GM12878 (cell line): ENCODE data around the gene CHERP. TPM values are rescaled to one million over a fixed set of nuclear protein-coding genes. Genes with fewer than 3 reads are reported as not detected.

Source experiments
- ATAC-seq: fragments of 200-7000 bp; cut with Tn5 transposase; 3 replicates; pipeline ENCODE4 v1.9.1; 2020; ENCODE audit warnings: mild to moderate bottlenecking, moderate library complexity
- BruUV-seq: library from RNA; stranded (reverse); fragments of 400-500 nt; replicated peaks from 2 replicates; lab custom pipeline; 2021; lab: Mats Ljungman, UMichigan
- CTCF ChIA-PET: fragments of 300-600 bp; sonication (Branson Sonifier 250); formaldehyde crosslinking; extraction: SDS; loops from one replicate; lab custom pipeline; 2021; ENCODE audit warnings: inconsistent platforms; lab: Yijun Ruan, JAX
- POLR2A ChIA-PET: fragments of 350-600 bp; formaldehyde crosslinking; extraction: SDS; loops from one replicate; lab custom pipeline; 2021; ENCODE audit warnings: inconsistent platforms; lab: Charles Lee
- RAD21 ChIA-PET: fragments of 300-600 bp; sonication (Branson Sonifier 250); formaldehyde crosslinking; loops from one replicate; lab custom pipeline; 2023; ENCODE audit warnings: antibody characterized with exemption; ENCODE audit not compliant: unreplicated experiment; lab: Charles Lee
- SMC1A ChIA-PET: fragments of 300-600 bp; sonication (Branson Sonifier 250); formaldehyde crosslinking; loops from one replicate; lab custom pipeline; 2023; ENCODE audit not compliant: unreplicated experiment, uncharacterized antibody; lab: Charles Lee
- DNase-seq: peaks from one replicate; pipeline ENCODE4 v3.0.0-alpha.2; 2011; ENCODE audit warnings: low read depth, low spot score
- FAIRE-seq: peaks from 3 replicates; lab custom pipeline; 2011; peaks lifted over from hg19 to GRCh38; lab: Jason Lieb, UNC
- H2AFZ ChIP-seq: 2 replicates; pipeline ENCODE4 v1.6.0; 2011; ENCODE audit warnings: low read depth, low read length, control low read depth; ENCODE audit not compliant: control insufficient read depth
- H3K27ac ChIP-seq: 2 replicates; pipeline ENCODE4 v1.5.1; 2011; ENCODE audit warnings: control low read depth; ENCODE audit not compliant: control insufficient read depth, insufficient read depth
- H3K27me3 ChIP-seq, 2 experiments: replicated peaks in 1 of 2; 2 replicates each; pipeline versions ENCODE4 v1.6.0 to v1.6.1; 2011; ENCODE audit warnings: low read length in 1 of 2; ENCODE audit not compliant: control insufficient read depth in 2 of 2, insufficient read depth in 2 of 2
- H3K36me3 ChIP-seq, 2 experiments: 2 replicates each; pipeline ENCODE4 v1.5.1; 2011; ENCODE audit warnings: low read length in 1 of 2; ENCODE audit not compliant: control insufficient read depth in 2 of 2, insufficient read depth in 2 of 2
- H3K4me1 ChIP-seq: 2 replicates; pipeline ENCODE4 v1.6.1; 2011; ENCODE audit warnings: mild to moderate bottlenecking, low read length, moderate library complexity, mixed read lengths; ENCODE audit not compliant: control insufficient read depth, insufficient read depth
- H3K4me2 ChIP-seq: 2 replicates; pipeline ENCODE4 v1.6.0; 2011; ENCODE audit warnings: control low read depth; ENCODE audit not compliant: control insufficient read depth, insufficient read depth
- H3K4me3 ChIP-seq: fragments of 200-600 bp; sonication (generic); 2 replicates; pipeline ENCODE4 v1.5.1; 2016
- H3K79me2 ChIP-seq: 2 replicates; pipeline ENCODE4 v1.6.0; 2011; ENCODE audit warnings: low read length; ENCODE audit not compliant: control insufficient read depth, insufficient read depth
- H3K9ac ChIP-seq: 2 replicates; pipeline ENCODE4 v1.8.0; 2011; ENCODE audit warnings: low read length, control low read depth, mixed read lengths; ENCODE audit not compliant: control insufficient read depth, insufficient read depth
- H3K9me3 ChIP-seq: replicated peaks from 3 replicates; pipeline ENCODE4 v1.5.1; 2011; ENCODE audit warnings: mild to moderate bottlenecking, low read length; ENCODE audit not compliant: control insufficient read depth, insufficient read depth
- H4K20me1 ChIP-seq: 2 replicates; pipeline ENCODE4 v1.6.0; 2011; ENCODE audit not compliant: control insufficient read depth, insufficient read depth
- BCLAF1 ChIP-seq: fragments of 450-650 bp; IDR thresholded peaks from 2 replicates; pipeline ENCODE4 v1.6.1; 2017; ENCODE audit warnings: antibody characterized with exemption, mild to moderate bottlenecking, moderate library complexity
- EGR1 ChIP-seq, 2 experiments: IDR thresholded peaks; 1 replicate in 1 of 2; 2 replicates in 1 of 2; pipeline ENCODE4 v1.6.1; 2011 to 2012; ENCODE audit warnings: low read depth in 2 of 2, low read length in 2 of 2, borderline replicate concordance in 1 of 2, mild to moderate bottlenecking in 1 of 2, moderate library complexity in 1 of 2
- MAX ChIP-seq: IDR thresholded peaks from 2 replicates; pipeline ENCODE4 v1.6.1; 2012; ENCODE audit warnings: low read depth, low read length, improper control_type of control experiment
- NBN ChIP-seq: fragments of 450-650 bp; IDR thresholded peaks from 2 replicates; pipeline ENCODE4 v1.6.1; 2016
- NFYB ChIP-seq: IDR thresholded peaks from 2 replicates; pipeline ENCODE4 v1.6.1; 2011; ENCODE audit warnings: low read depth, mild to moderate bottlenecking, low read length, improper control_type of control experiment, moderate library complexity; ENCODE audit not compliant: insufficient read depth
- RAD21 ChIP-seq: IDR thresholded peaks from 2 replicates; pipeline ENCODE4 v1.6.1; 2011; ENCODE audit warnings: mild to moderate bottlenecking, low read depth, low read length, moderate library complexity; ENCODE audit not compliant: insufficient read depth
- RB1 ChIP-seq: fragments of 450-650 bp; formaldehyde crosslinking; IDR thresholded peaks from 2 replicates; pipeline ENCODE4 v1.6.1; 2017; ENCODE audit warnings: mild to moderate bottlenecking, borderline replicate concordance
- SREBF1 ChIP-seq: IDR thresholded peaks from 2 replicates; pipeline ENCODE4 v1.6.1; 2012; ENCODE audit warnings: mild to moderate bottlenecking, low read length
- YY1 ChIP-seq: IDR thresholded peaks from 2 replicates; pipeline ENCODE4 v1.6.1; 2011; ENCODE audit warnings: low read depth, mild to moderate bottlenecking, low read length
- ZNF622 ChIP-seq: fragments of 450-650 bp; IDR thresholded peaks from 2 replicates; pipeline ENCODE4 v1.6.1; 2017; ENCODE audit warnings: mild to moderate bottlenecking, inconsistent platforms
- WGBS: methylation state at CpG from one replicate; pipeline ENCODE4 v1.1.6; 2016; ENCODE audit warnings: low lambda C conversion rate; ENCODE audit not compliant: insufficient replicate concordance, insufficient coverage; ENCODE audit errors: missing lambda C conversion rate; 5-methylcytosine and 5-hydroxymethylcytosine counted together
- in situ Hi-C: fragments of 300-500 bp; cut with MboI; formaldehyde crosslinking; loops from 9 replicates; pipeline ENCODE4 v1.14.3; 2018; ENCODE audit warnings: mixed read lengths
- intact Hi-C: fragments of 100-400 bp; cut with micrococcal nuclease; formaldehyde crosslinking; loops from one replicate; pipeline ENCODE4 v1.14.2; 2022; ENCODE audit not compliant: unreplicated experiment
- polyA plus RNA-seq, 11 experiments: library from polyadenylated mRNA; depleted of rRNA in 4 of 11; unstranded in 6 of 11; stranded (reverse) in 5 of 11; fragments of >200 nt; fragmentation: Nextera tagmentation in 4 of 11; fragmentation: Illumina TruSeq in 1 of 11; extraction: Ambion mirVana in 4 of 11; extraction: Trizol in 1 of 11; gene quantifications; 1 replicate in 1 of 11; 2 replicates in 10 of 11; pipeline versions ENCODE4 v1.2.1 to v1.2.3, GENCODE V29; 2011 to 2016; ENCODE audit warnings: inconsistent platforms in 2 of 11, missing spikeins in 2 of 11, low read depth in 1 of 11
- total RNA-seq, 4 experiments: library from RNA; depleted of rRNA in 3 of 4; stranded (reverse); fragments of >200 nt in 3 of 4; fragmentation: Illumina TruSeq in 1 of 4; extraction: Trizol in 1 of 4; gene quantifications; 2 replicates each; pipeline versions ENCODE4 v1.2.1 to v1.2.3, GENCODE V29; 2013 to 2021
- TF ChIP-seq, protein P1 (sequence below): fragments of 450-650 bp; IDR thresholded peaks from 2 replicates; pipeline ENCODE4 v1.6.1; 2017; ENCODE audit warnings: mild to moderate bottlenecking
- TF ChIP-seq, protein P2 (sequence below): IDR thresholded peaks from 2 replicates; pipeline ENCODE4 v1.6.1; 2011; ENCODE audit warnings: borderline replicate concordance, low read depth, mild to moderate bottlenecking, moderate library complexity, mixed read lengths, low read length; ENCODE audit not compliant: insufficient read depth; ENCODE audit errors: extremely low read length

The CHERP gene
- total and polyA plus RNA-seq, 10 of the 15 experiments (the other 5 are each of a cell fraction or from before 2014, with no cell fraction given) = 0.66 to 65.3 (median 12.2) TPM

- TF ChIP-seq RAD21 (no peak), NBN (no peak)
- TF ChIP-seq, all 136 proteins: peak for 0
Measured at GRCh38 chr19:16473875-16474392, 68.3 kb downstream of the CHERP start (continued).

DNA sequence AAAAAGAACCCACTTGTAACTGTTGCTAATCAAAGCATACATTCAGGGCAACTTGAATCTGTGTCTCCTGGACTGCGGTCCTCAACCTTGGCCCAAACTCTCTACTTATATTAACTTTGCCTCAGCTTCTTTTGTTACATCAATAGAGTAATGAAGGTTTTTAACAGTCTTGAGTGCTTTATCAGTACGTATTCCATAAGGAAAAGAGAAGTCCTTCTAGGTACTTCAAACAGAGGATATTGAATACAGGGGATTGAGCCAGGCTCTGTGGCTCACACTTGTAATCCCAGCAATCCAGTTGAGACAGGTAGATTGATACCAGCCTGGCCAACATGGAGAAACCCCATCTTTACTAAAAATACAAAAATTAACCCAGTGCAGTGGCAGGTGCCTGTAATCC, 69.2 kb downstream of the CHERP start:
- no peak overlapping the region for H3K4me2 ChIP-seq
- H3K9ac ChIP-seq = no peak overlapping the region
- H4K20me1 ChIP-seq = peaks cover 4% of the 10 kb centered on the region; the same call in 1 of the 2 replicates
- peaks cover 37% of the 10 kb centered on the region for H3K79me2 ChIP-seq
- 96% methylated on average over 2 of the region's 2 CpGs for WGBS
- no peak for DNase-seq
- no peak for TF ChIP-seq BCLAF1
- no peak for TF ChIP-seq RB1
- no peak for TF ChIP-seq NFYB
- TF ChIP-seq SREBF1 = no peak
- TF ChIP-seq MAX = no peak
- no peak for TF ChIP-seq ZNF622
- TF ChIP-seq YY1 = no peak
- TF ChIP-seq EGR1 (IDR thresholded peaks at IDR 0.05; ENCODE audit: borderline replicate concordance in 1 of 2, low read depth in 2 of 2, low read length in 2 of 2) = no peak
- TF ChIP-seq, protein P1, sequence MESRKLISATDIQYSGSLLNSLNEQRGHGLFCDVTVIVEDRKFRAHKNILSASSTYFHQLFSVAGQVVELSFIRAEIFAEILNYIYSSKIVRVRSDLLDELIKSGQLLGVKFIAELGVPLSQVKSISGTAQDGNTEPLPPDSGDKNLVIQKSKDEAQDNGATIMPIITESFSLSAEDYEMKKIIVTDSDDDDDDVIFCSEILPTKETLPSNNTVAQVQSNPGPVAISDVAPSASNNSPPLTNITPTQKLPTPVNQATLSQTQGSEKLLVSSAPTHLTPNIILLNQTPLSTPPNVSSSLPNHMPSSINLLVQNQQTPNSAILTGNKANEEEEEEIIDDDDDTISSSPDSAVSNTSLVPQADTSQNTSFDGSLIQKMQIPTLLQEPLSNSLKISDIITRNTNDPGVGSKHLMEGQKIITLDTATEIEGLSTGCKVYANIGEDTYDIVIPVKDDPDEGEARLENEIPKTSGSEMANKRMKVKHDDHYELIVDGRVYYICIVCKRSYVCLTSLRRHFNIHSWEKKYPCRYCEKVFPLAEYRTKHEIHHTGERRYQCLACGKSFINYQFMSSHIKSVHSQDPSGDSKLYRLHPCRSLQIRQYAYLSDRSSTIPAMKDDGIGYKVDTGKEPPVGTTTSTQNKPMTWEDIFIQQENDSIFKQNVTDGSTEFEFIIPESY = no peak
- TF ChIP-seq, protein P2, sequence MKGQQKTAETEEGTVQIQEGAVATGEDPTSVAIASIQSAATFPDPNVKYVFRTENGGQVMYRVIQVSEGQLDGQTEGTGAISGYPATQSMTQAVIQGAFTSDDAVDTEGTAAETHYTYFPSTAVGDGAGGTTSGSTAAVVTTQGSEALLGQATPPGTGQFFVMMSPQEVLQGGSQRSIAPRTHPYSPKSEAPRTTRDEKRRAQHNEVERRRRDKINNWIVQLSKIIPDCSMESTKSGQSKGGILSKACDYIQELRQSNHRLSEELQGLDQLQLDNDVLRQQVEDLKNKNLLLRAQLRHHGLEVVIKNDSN = no peak
- H3K4me1 ChIP-seq = peaks cover 8% of the 10 kb centered on the region; the same call in 1 of the 2 replicates
- ChIA-PET RAD21 (no interaction called here), SMC1A (interaction anchor here (1.0 kb wide), 1 partner anchor 11 kb away, joined by 3 read pairs; no protein-coding TSS in a partner anchor), POLR2A (interaction anchor here (0.6 kb wide), 2 partner anchors 14 to 20 kb away, joined by 3 read pairs; no protein-coding TSS in a partner anchor), CTCF (interaction anchor here (0.7 kb wide), 1 partner anchor 12 kb away, joined by 3 read pairs; no protein-coding TSS in a partner anchor)
- no peaks in the 10 kb centered on the region; the same call in 2 of the 3 replicates for H3K9me3 ChIP-seq
- H3K4me3 ChIP-seq = no peak overlapping the region
- no TSS peak for BruUV-seq
- in situ Hi-C loops (no loop called here), intact Hi-C loops (no loop called here)
- no peak for FAIRE-seq
- no peak overlapping the region for H3K27ac ChIP-seq
- no peak overlapping the region for H2AFZ ChIP-seq
- H3K27me3 ChIP-seq = no peaks in the 10 kb centered on the region
- no peak for ATAC-seq
- H3K36me3 ChIP-seq = no peaks in the 10 kb centered on the region; a peak in 1 of 4 replicates
